LoVo (cell line): ENCODE measurements around the gene PLLP.
"Not testable (repeated sequence)": the region's sequence is repeated elsewhere in the genome, so short reads cannot be mapped to it uniquely, and the experiment has no call there.

ENCODE experiments used
- DNase-seq: peaks from one replicate; pipeline ENCODE4 v3.0.0-alpha.2; 2016; ENCODE audit warnings: low spot score

The PLLP gene

DNA sequence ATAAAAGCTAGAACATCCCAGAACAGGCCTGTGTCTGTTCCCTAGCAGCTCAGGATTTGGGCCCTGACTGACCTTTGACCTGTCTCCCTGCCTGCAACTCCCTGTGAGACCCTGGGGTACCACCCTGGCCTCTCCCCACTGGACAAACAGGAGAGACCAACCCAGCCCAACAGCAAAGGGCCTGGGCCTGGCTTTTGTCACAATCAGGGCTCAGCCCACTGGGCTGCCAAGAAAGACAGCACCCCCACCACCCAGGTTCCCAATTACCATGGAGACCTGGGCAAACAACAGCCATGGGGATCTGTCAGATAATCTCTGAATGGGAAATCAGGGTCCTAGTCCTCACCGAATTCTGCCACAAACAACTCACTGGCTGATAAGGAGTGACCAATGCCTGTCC, 11.1 kb downstream of the PLLP start:
- no peak for DNase-seq

DNA sequence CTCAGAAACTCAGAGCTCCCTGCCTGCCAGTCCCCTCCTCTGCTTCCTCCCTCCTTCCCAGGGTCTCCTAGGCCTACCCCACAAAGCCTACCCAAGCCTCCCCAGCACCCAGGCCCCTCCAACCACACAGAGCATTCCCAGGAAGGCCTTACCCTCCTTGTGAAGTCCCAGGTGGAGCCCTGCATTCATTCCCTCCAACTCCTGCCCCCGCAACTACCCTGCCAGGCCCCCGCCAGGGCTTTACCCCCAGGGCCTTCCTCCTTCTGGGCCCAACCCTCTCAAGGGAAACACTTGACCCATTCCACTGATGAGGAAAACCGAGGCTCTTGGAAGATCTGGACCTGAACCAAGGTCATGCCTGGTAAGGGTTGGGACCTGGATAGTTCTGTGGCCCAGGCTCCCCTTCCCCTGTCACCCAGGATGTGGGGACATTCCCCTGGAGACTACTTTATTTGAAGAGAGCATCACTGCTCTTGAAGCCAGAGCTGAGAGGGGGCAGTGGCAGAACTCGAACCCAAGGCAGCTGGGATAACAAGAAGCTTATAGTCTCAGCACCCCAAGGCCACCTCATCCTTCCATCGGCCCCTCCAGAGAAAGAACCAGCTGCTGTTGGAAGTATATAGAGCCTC, 12.5 kb downstream of the PLLP start:
- no peak for DNase-seq

GRCh38 chr16:57271063-57271345, 13.5 kb downstream of the PLLP start:
- no peak for DNase-seq

GRCh38 chr16:57270221-57271062, 14.0 kb downstream of the PLLP start:
- no peak for DNase-seq

- peak; percentile 75 for DNase-seq
These were observed 15.4 kb downstream of the PLLP start for GRCh38 chr16:57268804-57269800.

DNA sequence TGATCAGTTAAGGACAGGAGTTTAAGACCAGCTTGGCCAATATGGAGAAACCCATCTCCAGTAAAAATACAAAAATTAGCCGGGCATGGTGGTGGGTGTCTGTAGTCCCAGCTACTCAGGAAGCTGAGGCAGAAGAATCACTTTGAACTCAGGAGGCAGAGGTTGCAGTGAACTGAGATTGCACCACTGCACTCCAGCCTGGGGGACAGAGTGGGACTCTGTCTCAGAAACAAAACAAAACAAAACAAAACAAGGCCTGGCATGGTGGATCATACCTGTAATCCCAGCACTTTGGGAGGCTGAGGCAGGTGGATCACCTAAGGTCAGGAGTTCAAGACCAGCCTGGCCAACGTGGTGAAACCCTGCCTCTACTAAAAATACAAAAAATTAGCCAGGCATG, 17.1 kb downstream of the PLLP start:
- DNase-seq = not testable (repeated sequence)

DNA sequence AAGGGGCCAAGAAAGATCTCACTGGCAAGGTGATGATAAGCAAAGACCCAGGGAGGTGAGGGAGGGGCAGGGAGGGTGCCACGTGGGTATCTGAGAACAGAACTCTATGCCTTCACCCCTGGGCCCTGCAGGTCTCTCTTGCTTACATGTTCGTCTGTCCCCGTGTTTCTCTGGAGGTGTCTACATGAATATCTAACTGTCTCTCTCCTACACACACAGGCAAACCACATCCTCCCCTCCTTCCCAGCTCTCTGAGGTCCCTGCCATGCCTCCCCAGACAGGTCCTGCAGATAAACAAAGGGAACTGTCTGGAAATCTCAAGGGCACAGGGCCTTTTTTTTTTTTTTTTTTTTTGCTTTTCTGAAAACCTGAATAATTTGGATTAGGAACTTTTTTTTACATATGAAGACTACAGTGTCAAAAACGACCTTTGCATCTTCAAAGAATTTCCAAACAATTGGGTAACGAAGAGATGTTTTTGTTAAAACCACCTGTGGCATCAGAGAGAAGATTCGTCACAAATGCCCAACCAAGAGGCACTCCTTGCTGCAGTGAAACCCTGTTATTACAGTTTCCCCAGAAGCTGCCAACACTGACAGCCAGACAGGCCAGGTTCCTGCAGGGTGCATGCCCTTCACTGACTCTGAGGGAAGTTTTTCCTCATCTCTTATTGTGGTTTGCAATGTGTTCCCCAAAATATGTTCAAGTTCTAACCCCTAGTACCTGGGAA, 17.8 kb downstream of the PLLP start:
- no peak for DNase-seq

DNA sequence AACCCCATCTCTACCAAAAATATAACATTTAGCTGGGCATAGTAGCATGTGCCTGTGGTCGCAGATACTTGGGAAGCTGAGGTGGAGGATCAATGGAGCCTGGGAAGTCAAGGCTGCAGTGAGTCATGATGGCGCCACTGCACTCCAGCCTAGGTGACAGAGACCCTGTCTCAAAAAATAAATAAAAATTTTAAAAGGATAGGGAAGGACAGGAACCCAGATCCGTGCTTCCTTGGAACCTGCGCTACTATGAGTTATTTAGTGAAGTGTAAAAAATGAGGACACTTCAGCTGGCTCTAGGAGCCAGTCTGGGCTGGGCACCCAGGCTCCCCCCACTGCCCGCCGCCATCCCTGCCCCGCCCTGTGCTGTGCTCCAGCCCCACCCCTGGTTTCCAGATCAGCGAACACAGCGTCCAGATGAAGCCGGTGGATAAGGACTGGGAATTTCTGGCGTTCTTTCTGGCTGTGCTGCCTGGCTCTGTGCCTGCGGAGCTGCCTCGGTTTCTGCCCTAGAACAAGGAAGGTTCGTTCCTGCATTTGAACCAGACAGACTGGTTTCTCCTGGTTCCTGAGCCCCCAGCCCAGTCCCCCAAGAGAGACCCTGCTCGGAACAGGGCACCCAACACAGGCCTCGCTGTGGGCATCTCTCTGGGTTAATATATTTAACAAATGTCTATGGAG, 18.5 kb downstream of the PLLP start:
- DNase-seq = no peak

DNA sequence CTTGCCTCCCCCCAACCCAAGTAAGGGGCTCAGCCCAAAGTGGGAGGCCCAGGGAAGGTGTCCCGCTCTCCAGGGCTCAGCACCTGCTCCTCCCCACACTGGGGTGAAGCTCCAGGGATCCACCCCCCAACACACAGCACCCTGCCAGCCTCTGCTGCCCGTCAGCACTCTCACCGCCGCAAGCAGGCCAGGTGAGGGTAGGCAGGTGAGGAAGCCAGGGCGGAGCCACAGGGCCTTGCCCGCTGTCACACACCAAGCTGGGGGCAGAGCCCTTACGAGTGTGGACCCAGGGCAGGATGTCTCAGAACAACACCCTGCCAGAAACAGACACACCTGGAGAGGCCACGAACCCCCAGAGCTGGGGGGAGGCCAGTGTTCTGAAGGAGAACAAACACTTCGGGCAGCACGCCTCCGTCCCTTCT, 19.5 kb downstream of the PLLP start:
- no peak for DNase-seq

GRCh38 chr16:57264381-57264780, 20.1 kb downstream of the PLLP start:
- no peak for DNase-seq

DNA sequence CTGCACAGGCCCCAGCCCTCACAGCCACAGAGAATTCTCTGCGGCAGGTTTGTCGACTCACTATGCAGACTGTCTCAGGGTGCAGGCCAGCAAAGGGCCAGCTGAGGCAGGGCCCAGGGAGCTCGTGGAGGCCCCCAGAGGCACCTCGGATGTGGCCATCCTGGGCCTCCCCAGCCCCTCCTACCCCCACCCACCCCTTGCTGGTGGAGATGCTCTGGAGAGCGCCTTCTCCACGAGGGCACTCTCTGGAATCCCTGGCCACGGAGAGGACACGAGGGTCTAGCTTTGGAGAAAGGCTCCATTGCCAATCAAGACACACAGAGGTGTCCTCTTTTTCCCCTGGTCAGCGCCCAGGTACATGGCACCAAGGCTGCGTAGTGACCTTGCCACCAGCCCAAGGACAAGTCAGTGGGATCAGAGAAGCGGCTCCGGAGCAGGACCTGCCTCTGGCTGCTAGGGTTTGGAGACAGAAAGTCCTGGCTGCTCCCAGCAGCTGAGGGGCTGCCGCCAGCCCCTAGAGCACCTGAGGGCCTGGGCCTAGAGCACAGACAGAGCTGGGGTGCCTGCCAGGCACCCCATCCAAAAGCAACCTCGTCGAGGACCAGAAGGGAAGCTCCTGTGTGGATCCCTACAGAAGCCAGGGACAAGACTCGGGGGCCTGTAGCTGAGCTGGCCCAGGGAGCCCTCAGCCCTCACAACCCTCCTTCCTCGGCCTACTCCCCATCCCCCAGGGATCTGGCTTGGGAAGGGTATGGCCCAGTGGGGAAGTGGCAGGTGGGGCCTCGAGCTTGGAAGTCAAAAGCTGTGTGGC, 20.7 kb downstream of the PLLP start:
- no peak for DNase-seq

- DNase-seq = no peak
These were observed 21.5 kb downstream of the PLLP start for GRCh38 chr16:57262841-57263540.

DNA sequence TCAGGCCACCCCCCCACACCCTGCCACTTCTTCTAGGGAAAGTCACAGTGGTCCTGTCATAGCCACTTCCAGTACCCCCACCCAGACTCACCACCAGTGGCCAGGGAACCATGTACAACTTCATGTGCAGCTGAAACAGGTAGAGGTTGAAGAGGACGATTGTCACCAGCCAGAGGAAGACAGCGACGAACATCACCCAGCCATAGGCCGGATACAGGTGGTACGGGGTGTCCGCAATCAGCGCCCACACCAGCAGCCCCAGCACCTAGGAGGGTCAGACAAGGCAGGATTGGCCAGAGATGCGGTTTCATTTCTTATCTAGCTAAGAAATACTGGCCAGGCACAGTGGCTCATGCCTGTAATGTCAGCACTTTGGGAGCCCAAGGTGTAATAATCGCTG, 22.7 kb downstream of the PLLP start:
- DNase-seq = no peak

DNA sequence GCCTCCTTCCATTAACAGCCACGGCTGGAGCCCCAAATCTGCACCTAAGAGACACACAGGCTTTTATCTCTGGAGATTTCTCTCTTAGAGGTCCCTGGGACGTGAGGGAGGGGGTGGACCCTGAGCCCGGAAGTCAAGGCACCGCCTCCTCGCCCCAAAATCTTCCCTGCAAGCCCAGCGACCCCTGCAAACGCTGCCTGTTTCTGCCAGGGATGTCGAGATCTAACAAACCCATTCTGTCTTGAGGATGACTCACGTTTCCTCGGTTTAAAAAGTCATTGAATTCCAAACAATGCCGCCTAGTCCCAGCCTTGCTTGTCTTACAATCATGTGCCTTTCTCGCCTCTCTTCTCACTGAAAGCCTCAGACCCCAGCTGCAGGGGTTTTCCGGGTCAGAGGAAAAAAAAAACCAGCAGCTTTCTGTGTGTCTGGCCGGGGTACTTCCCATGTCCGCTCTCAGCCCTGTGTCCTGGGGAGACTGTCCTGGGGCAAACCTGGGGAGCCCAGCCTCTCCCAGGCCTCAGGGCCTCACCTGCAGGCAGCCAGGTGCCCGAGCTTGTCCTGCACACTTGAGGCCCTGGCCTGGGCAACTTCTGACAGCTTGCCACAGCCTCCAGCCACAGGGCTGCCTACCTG, 24.1 kb downstream of the PLLP start:
- DNase-seq = no peak

GRCh38 chr16:57258910-57259475, 25.5 kb downstream of the PLLP start:
- DNase-seq = no peak

DNA sequence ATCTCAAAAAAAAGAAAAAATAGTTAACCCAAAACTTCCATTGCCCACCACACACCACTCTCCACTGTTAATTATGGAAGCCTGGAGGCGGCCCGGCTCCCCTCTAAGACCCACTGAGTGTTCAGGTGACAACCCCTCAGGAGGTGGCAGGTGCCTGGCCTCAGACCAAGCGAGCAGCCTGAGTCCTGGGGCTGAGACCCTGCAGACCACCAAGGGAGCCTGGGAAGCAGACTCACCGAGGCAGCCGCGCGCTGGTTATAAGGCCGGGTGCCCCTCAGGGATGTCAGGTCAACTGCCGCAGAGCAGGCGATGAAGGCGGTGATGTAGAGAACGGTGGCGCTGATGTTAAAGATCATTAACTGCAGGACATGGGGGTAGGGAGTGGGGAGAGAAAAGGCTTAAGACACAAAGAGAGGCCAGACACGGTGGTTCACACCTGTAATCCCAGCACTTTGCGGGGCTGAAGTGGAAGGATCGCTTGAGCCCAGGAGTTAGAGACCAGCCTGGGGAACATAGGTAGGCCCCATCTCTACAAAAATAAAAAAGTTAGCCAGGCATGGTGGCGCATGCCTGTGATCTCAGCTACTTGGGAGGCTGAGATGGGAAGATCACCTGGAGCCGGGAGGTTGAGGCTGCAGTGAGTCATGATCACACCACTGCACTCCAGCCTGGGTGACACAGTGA, 26.1 kb downstream of the PLLP start:
- no peak for DNase-seq

- no peak for DNase-seq
These were observed 26.9 kb downstream of the PLLP start for GRCh38 chr16:57257455-57258070.
